Measurements from ENCODE around the gene EVX1. TPM values are rescaled to one million over a fixed set of nuclear protein-coding genes. Genes with fewer than 3 reads are reported as not detected.

Gene EVX1
- total and polyA plus RNA-seq, 5 experiments from 2014 or later = not detected

GRCh38 chr7:27295236-27295635 lies 52.6 kb downstream of the EVX1 start:
- H3K4me3 Mint-ChIP-seq = no peak overlapping the region
- H3K27ac Mint-ChIP-seq = no peak overlapping the region
- peaks cover 0 to 6% (median 0%) of the 10 kb centered on the region in 4 donors for H3K4me1 Mint-ChIP-seq
- H3K27me3 Mint-ChIP-seq = peaks cover 11 to 60% (median 16%) of the 10 kb centered on the region in 5 donors
- H3K36me3 Mint-ChIP-seq = peaks cover 0 to 3% (median 0%) of the 10 kb centered on the region in 3 donors
- no peak for DNase-seq
- no peak for ATAC-seq
- H3K9me3 Mint-ChIP-seq = peaks cover 0 to 12% (median 4%) of the 10 kb centered on the region in 9 donors
- POLR2A ChIA-PET = no interaction called here

- H3K27me3 Mint-ChIP-seq = peaks cover 11 to 69% (median 23%) of the 10 kb centered on the region in 5 donors
These were observed 54.8 kb downstream of the EVX1 start for GRCh38 chr7:27297356-27297755.

More at GRCh38 chr7:27297356-27297755, 54.8 kb downstream of the EVX1 start:
- no peak overlapping the region for H3K27ac Mint-ChIP-seq
- peaks cover 0 to 6% (median 0%) of the 10 kb centered on the region in 4 donors for H3K4me1 Mint-ChIP-seq
- peaks cover 0 to 7% (median 4%) of the 10 kb centered on the region in 9 donors for H3K9me3 Mint-ChIP-seq
- ATAC-seq = no peak
- DNase-seq = no peak
- no peak overlapping the region for H3K4me3 Mint-ChIP-seq
- no peaks in the 10 kb centered on the region for H3K36me3 Mint-ChIP-seq
- POLR2A ChIA-PET = no interaction called here

Other genes starting within 250 kb of the EVX1 start
- gene HOXA1, start 146.8 kb upstream of the EVX1 start, total RNA-seq = under 1 TPM; 0.44 to 0.68 TPM
- gene HOXA1, start 146.8 kb upstream of the EVX1 start, polyA plus RNA-seq = under 1 TPM in 2 of 3 donors, not detected in 1; 0.15 to 0.38 TPM
- not detected for gene HOXA2, start 140.1 kb upstream of the EVX1 start, total RNA-seq
- gene HOXA2, start 140.1 kb upstream of the EVX1 start, polyA plus RNA-seq = not detected
- under 1 TPM in 1 of 2 experiments, not detected in 1; 0.31 TPM for gene HOXA4, start 112.0 kb upstream of the EVX1 start, total RNA-seq
- gene HOXA4, start 112.0 kb upstream of the EVX1 start, polyA plus RNA-seq = under 1 TPM in 2 of 3 donors, not detected in 1; 0.22 to 0.38 TPM
- gene HOXA5, start 99.1 kb upstream of the EVX1 start, total RNA-seq = not detected
- not detected for gene HOXA5, start 99.1 kb upstream of the EVX1 start, polyA plus RNA-seq
- not detected for gene HOXA6, start 95.0 kb upstream of the EVX1 start, total RNA-seq
- gene HOXA6, start 95.0 kb upstream of the EVX1 start, polyA plus RNA-seq = not detected
- not detected for gene HOXA3, start 90.2 kb upstream of the EVX1 start, total RNA-seq
- gene HOXA3, start 90.2 kb upstream of the EVX1 start, polyA plus RNA-seq = not detected
- gene HOXA7, start 86.1 kb upstream of the EVX1 start, total RNA-seq = not detected
- not detected for gene HOXA7, start 86.1 kb upstream of the EVX1 start, polyA plus RNA-seq
- not detected for gene HOXA9, start 77.3 kb upstream of the EVX1 start, total RNA-seq
- under 1 TPM in 1 of 3 donors, not detected in 2; 0.16 TPM for gene HOXA9, start 77.3 kb upstream of the EVX1 start, polyA plus RNA-seq
- not detected for gene HOXA10, start 68.5 kb upstream of the EVX1 start, total RNA-seq
- under 1 TPM in 1 of 3 donors, not detected in 2; 0.19 TPM for gene HOXA10, start 68.5 kb upstream of the EVX1 start, polyA plus RNA-seq
- gene HOXA11, start 57.6 kb upstream of the EVX1 start, total RNA-seq = not detected
- not detected for gene HOXA11, start 57.6 kb upstream of the EVX1 start, polyA plus RNA-seq
- not detected for gene HOXA13, start 42.7 kb upstream of the EVX1 start, total RNA-seq
- gene HOXA13, start 42.7 kb upstream of the EVX1 start, polyA plus RNA-seq = not detected

Measured in naive thymus-derived CD8-positive, alpha-beta T cell (primary cell).